ENCODE results near the gene TLR9.
"Not testable (repeated sequence)": the region's sequence is repeated elsewhere in the genome, so short reads cannot be mapped to it uniquely, and the experiment has no call there.

Gene TLR9

DNA sequence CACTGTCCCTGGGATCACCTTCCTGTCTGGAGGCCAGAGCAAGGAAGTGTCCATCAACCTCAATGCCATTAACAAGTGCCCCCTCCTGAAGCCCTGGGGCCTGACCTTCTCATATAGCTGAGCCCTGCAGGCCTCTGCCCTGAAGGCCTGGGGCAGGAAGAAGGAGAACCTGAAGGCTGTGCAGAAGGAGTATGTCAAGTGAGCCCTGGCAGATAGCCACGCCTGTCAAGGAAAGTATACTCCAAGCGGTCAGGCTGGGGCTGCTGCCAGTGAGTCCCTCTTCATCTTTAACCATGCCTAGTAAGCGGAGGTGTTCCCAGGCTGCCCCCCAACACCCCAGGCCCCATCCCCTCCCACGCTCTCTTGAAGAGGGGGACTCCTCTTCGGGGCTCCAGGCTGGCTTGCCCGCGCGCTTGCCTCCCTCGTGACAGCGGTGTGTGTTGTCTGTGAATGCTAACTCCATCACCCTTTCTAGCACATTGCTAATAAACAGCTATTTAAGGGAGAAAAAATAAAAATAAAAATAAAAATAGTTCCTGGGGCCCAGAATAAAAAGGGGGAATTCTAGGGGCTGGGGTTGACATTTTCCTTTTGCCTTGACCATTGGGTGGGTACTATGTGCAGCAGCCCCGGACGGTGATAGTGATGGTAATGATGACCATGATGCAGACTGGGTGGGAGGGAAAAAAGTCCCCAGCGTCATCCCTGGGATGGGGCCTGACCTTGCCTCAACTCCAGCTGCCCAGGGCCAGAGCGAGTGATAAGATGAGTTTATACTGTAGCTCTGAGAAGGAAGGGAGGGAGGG is 30.8 kb downstream of the TLR9 start:
- DNase-seq: no peak

GRCh38 chr3:52193065-52193464 is 32.4 kb downstream of the TLR9 start:
- no peak for DNase-seq

- DNase-seq: no peak
Observed at GRCh38 chr3:52191663-52192062, 33.8 kb downstream of the TLR9 start.

GRCh38 chr3:52190294-52191074 is 35.0 kb downstream of the TLR9 start:
- no peak for DNase-seq

- no peak for DNase-seq
Observed at GRCh38 chr3:52188556-52188955, 36.9 kb downstream of the TLR9 start.

DNA sequence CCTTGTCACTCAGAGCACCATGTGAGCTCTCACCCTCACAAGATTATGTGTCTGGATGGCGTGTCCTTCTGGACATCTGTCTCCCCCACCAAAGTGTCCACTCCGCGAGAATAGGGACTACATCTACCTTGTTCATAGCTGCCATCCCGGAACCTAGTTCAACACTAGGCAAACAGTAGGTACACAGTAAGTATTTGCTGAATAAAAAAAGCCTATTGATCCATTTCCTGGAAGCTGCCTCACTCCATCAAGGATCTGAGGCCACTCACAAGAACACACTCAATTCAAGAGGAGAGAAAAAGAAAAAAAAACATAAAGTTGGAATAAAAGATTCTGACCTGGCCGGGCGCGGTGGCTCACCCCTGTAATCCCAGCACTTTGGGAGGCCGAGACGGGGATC is 38.7 kb downstream of the TLR9 start:
- DNase-seq: no peak

- no peak for DNase-seq
Observed at GRCh38 chr3:52185837-52186236, 39.6 kb downstream of the TLR9 start.

- DNase-seq: no peak
Observed at GRCh38 chr3:52185311-52185710, 40.1 kb downstream of the TLR9 start.

DNA sequence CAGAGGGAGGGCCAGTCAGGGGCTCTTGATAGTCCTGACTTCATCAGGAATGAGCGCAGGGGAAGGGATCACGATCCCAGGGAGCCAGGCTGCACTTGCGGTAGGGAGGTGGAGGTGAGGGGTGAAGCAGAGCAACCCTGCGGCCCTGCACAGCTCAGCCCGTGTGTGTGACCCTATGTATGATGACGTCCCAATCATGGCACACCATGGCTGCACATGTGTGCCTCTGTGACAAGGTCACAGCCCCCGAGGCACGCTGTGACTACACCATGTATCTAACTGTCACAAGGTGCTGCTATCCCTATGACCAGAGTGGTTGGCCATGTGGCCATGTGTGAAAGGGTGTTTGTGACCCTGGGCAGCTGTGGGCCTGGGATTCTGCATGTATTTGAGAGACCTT is 40.8 kb downstream of the TLR9 start:
- no peak for DNase-seq

DNA sequence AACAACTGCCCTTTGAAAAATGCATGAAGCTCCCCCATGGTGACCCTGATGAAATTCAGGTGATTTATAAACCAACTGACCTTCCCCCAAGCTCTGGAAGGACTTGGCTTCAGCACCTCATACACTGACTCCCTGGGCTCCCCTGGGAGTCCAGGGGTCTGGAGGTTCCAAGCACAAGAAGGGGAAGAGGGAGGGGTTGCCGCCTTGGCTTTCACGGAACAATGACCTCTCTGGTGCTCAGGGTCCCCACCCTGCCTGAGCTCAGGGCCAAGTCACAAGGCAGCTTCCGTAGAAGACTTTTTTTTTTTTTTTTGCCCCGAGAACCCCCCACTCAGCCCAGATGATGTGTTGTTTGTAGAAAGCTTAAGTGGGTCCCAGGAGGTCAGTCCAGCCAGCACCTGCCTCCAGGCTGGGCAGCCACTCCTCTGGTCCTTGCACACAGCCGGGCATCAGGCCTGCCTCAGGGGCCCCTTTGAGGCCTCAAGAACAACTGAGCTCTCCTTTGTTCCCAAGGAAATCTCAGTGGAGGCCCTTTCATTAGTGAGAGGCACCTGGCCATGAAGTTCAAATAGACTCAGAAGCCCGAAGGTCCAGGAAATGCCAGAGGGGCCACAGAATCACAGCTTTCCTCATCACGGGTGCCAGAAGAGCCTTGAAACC is 41.5 kb downstream of the TLR9 start:
- DNase-seq: no peak

DNA sequence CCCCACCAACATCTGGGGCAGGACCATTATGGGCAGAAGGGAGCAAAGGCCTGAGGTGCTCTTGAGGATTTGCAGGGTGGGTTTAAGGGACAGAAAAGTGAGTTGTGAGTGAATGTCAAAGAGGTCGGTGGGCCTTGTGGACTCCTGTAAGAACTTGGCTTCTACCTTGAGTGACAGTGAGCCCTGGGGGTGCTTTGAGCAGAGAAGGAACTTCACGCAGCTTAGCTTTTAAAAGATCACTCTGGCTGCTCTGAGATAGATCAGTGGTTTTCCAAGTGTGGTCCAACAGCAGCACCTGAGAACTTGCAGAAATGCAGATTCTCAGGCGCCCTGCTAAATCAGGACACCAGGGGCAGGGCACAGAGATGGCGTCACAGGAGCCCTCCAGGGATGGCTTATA is 42.8 kb downstream of the TLR9 start:
- DNase-seq: no peak

- no peak for DNase-seq
Observed at GRCh38 chr3:52182196-52182595, 43.2 kb downstream of the TLR9 start.

DNA sequence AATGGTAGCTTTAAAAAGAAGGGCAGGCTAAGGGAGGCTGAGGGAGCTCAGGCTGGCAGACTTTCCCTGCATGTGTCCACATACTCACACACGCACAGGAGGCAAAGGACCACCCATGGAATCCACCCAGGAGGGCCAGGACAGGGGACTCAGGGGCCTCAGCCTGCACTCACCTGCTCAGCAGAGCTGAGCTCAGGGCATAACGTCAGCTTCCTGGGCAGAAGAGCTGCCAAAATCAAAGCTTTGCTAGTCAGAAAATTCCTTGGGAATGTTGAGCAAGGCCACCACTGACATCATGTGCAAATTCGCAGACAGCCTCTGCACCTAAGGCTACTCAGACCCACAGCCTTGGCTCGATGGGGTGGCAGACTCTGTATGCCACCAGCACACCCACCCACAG is 43.9 kb downstream of the TLR9 start:
- no peak for DNase-seq

GRCh38 chr3:52178537-52178936 is 46.9 kb downstream of the TLR9 start:
- DNase-seq: no peak

GRCh38 chr3:52178126-52178525 is 47.3 kb downstream of the TLR9 start:
- DNase-seq: not testable (repeated sequence)

DNA sequence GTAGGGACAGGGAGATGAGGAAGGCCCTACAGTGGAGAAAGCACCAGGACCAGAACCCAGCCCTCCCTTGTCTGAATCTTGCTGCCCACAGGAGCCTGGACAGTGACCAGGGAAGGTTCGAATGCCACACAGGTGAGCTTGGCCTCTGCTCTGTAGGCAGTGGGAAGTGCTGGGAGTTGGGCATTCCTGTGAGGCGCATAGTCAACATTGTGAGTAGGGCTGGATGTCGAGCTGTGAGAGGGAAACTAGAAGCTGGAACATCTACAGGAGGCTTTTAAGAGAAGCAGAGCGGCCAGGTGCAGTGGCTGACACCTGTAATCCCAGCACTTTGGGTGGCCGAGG is 47.8 kb downstream of the TLR9 start:
- no peak for DNase-seq

- no peak for DNase-seq
Observed at GRCh38 chr3:52176951-52177700, 48.3 kb downstream of the TLR9 start.

GRCh38 chr3:52176180-52176752 is 49.2 kb downstream of the TLR9 start:
- no peak for DNase-seq

DNA sequence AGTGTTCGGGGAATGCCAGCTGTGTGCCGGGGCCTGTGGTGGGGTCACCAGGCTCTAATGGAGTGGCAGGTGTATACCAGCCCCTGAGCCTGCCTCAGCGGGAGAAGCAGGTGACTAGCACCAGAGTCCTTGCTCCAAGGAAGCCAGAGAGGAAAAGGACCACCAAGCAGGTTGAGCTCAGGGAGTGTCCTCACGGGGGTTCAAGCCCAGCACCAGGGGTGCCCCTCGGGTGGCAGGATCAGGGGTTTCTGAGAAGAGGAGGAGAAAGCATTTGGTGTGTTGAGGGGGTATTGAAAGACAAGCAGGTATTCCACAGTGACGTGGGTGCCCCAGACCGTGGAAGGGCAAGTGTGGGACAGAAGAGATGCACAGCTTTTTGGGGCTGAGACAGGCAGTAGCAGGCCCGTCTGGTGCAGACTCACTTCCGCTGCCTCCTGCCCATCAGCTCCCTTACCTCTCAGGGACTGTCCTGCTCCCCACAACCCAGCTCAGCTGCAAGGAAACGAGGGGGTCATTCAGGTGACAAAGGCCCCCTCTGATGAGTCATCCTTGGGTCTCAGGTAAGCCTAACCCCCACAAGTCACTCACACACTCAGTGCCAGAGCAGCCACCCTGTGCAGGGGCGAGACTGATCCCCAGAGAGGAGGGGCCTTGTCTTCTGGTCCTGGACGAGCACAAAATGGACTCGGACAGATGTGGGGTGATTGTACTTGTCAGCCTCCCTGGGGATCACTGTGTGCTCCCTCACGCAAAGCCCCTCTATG is 49.8 kb downstream of the TLR9 start:
- DNase-seq: no peak

GRCh38 chr3:52174896-52175295 is 50.5 kb downstream of the TLR9 start:
- DNase-seq: no peak

GRCh38 chr3:52173101-52173500 is 52.3 kb downstream of the TLR9 start:
- no peak for DNase-seq

GRCh38 chr3:52172262-52172757 is 53.1 kb downstream of the TLR9 start:
- DNase-seq: no peak
